Smooth muscle cell (in vitro differentiated cells): ENCODE results near the gene ABCB8. TPM values are rescaled to one million over a fixed set of nuclear protein-coding genes. Genes with fewer than 3 reads are reported as not detected.
A peak's percentile ranks its signal among the peaks of the same experiment; 100 is the strongest.

ENCODE experiments used
- DNase-seq: peaks from one replicate; lab custom pipeline; 2025; ENCODE audit not compliant: unreplicated experiment; lab: John Stamatoyannopoulos, UW
- H2AFZ ChIP-seq: fragments of 200-600 bp; sonication (generic); 2 replicates; pipeline ENCODE4 v1.6.0; 2016; ENCODE audit warnings: antibody characterized with exemption, low read depth, mild to moderate bottlenecking
- H3F3A ChIP-seq: fragments of 200-600 bp; sonication (generic); 2 replicates; pipeline ENCODE4 v1.6.0; 2017; ENCODE audit warnings: antibody characterized with exemption, low read depth
- H3K27ac ChIP-seq: fragments of 200-600 bp; sonication (generic); 2 replicates; pipeline ENCODE4 v1.5.1; 2016; ENCODE audit warnings: low read depth, mild to moderate bottlenecking
- H3K27me3 ChIP-seq: fragments of 200-600 bp; sonication (generic); 2 replicates; pipeline ENCODE4 v1.6.1; 2016; ENCODE audit warnings: low read depth, mild to moderate bottlenecking
- H3K36me3 ChIP-seq: fragments of 200-600 bp; sonication (generic); 2 replicates; pipeline ENCODE4 v1.5.1; 2016; ENCODE audit warnings: low read depth
- H3K4me1 ChIP-seq: fragments of 200-600 bp; sonication (generic); 2 replicates; pipeline ENCODE4 v1.5.1; 2016; ENCODE audit warnings: low read depth
- H3K4me2 ChIP-seq: fragments of 200-600 bp; sonication (generic); 2 replicates; pipeline ENCODE4 v1.6.0; 2016; ENCODE audit warnings: mild to moderate bottlenecking
- H3K4me3 ChIP-seq: fragments of 200-600 bp; sonication (generic); 2 replicates; pipeline ENCODE4 v1.5.1; 2016; ENCODE audit warnings: mild to moderate bottlenecking
- H3K79me2 ChIP-seq: fragments of 200-600 bp; sonication (generic); 2 replicates; pipeline ENCODE4 v1.6.0; 2016; ENCODE audit warnings: low read depth, mild to moderate bottlenecking
- H3K9ac ChIP-seq: fragments of 200-600 bp; sonication (generic); 2 replicates; pipeline ENCODE4 v1.6.0; 2016; ENCODE audit warnings: low read depth
- H3K9me3 ChIP-seq: fragments of 200-600 bp; sonication (generic); replicated peaks from 2 replicates; pipeline ENCODE4 v1.5.1; 2016; ENCODE audit warnings: low read depth
- H4K20me1 ChIP-seq: fragments of 200-600 bp; sonication (generic); 2 replicates; pipeline ENCODE4 v1.6.0; 2016; ENCODE audit warnings: low read depth
- CTCF ChIP-seq: fragments of 200-600 bp; sonication (generic); IDR thresholded peaks from 2 replicates; pipeline ENCODE4 v1.5.1; 2017; ENCODE audit warnings: borderline replicate concordance, mild to moderate bottlenecking, antibody characterized with exemption; ENCODE audit not compliant: insufficient read depth, poor library complexity, severe bottlenecking
- WGBS: methylation state at CpG from one replicate; pipeline ENCODE4 v1.1.7; 2016; ENCODE audit warnings: low lambda C conversion rate; 5-methylcytosine and 5-hydroxymethylcytosine counted together
- polyA plus RNA-seq: library from polyadenylated mRNA; unstranded; fragments of >200 nt; fragmentation: Nextera tagmentation; extraction: Ambion mirVana; gene quantifications from 2 replicates; pipeline ENCODE4 v1.2.1, GENCODE V29; 2016
- total RNA-seq: library from RNA; depleted of rRNA; stranded (reverse); fragments of >200 nt; gene quantifications from 2 replicates; pipeline ENCODE4 v1.2.3, GENCODE V29; 2014

The ABCB8 gene
- total and polyA plus RNA-seq, 2 experiments from 2014 or later: 23.4 to 24.2 TPM

GRCh38 chr7:151093748-151094147 lies 65.5 kb downstream of the ABCB8 start:
- peaks cover 98% of the 10 kb centered on the region for H3K79me2 ChIP-seq
- no peak for TF ChIP-seq CTCF
- H3K4me3 ChIP-seq: no peak overlapping the region
- H3K4me1 ChIP-seq: peaks cover 11% of the 10 kb centered on the region
- no peak overlapping the region for H3K27ac ChIP-seq
- DNase-seq: no peak
- peaks cover 8% of the 10 kb centered on the region for H3F3A ChIP-seq
- H3K4me2 ChIP-seq: no peak overlapping the region
- 94% methylated on average over 6 of the region's 6 CpGs for WGBS
- H2AFZ ChIP-seq: no peak overlapping the region
- H3K36me3 ChIP-seq: no peaks in the 10 kb centered on the region
- no peaks in the 10 kb centered on the region for H3K9me3 ChIP-seq
- peaks cover 100% of the 10 kb centered on the region for H4K20me1 ChIP-seq
- H3K27me3 ChIP-seq: no peaks in the 10 kb centered on the region
- no peak overlapping the region for H3K9ac ChIP-seq

- no peaks in the 10 kb centered on the region for H3K27me3 ChIP-seq
- peaks cover 98% of the 10 kb centered on the region for H4K20me1 ChIP-seq
- no peak for DNase-seq
- no peak overlapping the region for H3K9ac ChIP-seq
- peaks cover 2% of the 10 kb centered on the region for H3K4me1 ChIP-seq
- no peak for TF ChIP-seq CTCF
- no peak overlapping the region for H3K4me3 ChIP-seq
- peaks cover 98% of the 10 kb centered on the region for H3K79me2 ChIP-seq
- H3K9me3 ChIP-seq: no peaks in the 10 kb centered on the region
- no peaks in the 10 kb centered on the region for H3K36me3 ChIP-seq
- H2AFZ ChIP-seq: no peak overlapping the region
- H3K4me2 ChIP-seq: no peak overlapping the region
- H3K27ac ChIP-seq: peak overlapping the region; percentile 58
- no peaks in the 10 kb centered on the region for H3F3A ChIP-seq
- WGBS: 63% methylated on average over 5 of the region's 5 CpGs
Observed at GRCh38 chr7:151094675-151095074, 66.4 kb downstream of the ABCB8 start.

- Histone ChIP-seq H4K20me1 (peaks cover 98% of the 10 kb centered on the region), H3F3A (no peaks in the 10 kb centered on the region), H3K9me3 (no peaks in the 10 kb centered on the region), H2AFZ (no peak overlapping the region), H3K27ac (peak overlapping the region; percentile 58), H3K4me2 (no peak overlapping the region), H3K36me3 (no peaks in the 10 kb centered on the region), H3K27me3 (no peaks in the 10 kb centered on the region), H3K9ac (no peak overlapping the region), H3K4me1 (no peaks in the 10 kb centered on the region), H3K79me2 (peaks cover 98% of the 10 kb centered on the region), H3K4me3 (no peak overlapping the region)
- 94% methylated on average over 10 of the region's 10 CpGs for WGBS
- TF ChIP-seq CTCF: no peak
- DNase-seq: no peak
Observed at GRCh38 chr7:151095123-151095797, 67.0 kb downstream of the ABCB8 start.
